ENCODE measurements around the gene GFPT2.
"Not testable (repeated sequence)": the region's sequence is repeated elsewhere in the genome, so short reads cannot be mapped to it uniquely, and the experiment has no call there.

GFPT2 gene

GRCh38 chr5:180303226-180304015 lies 49.7 kb downstream of the GFPT2 start:
- DNase-seq: no peak

GRCh38 chr5:180302256-180302655 lies 50.9 kb downstream of the GFPT2 start:
- DNase-seq: no peak

- no peak for DNase-seq
These were observed 51.9 kb downstream of the GFPT2 start for GRCh38 chr5:180301253-180301652.

GRCh38 chr5:180299526-180299925 lies 53.6 kb downstream of the GFPT2 start:
- no peak for DNase-seq

GRCh38 chr5:180299014-180299413 lies 54.1 kb downstream of the GFPT2 start:
- not testable (repeated sequence) for DNase-seq

- no peak for DNase-seq
These were observed 55.4 kb downstream of the GFPT2 start for GRCh38 chr5:180297587-180298282.

GRCh38 chr5:180296771-180297170 lies 56.4 kb downstream of the GFPT2 start:
- DNase-seq: no peak

- no peak for DNase-seq
These were observed 58.1 kb downstream of the GFPT2 start for GRCh38 chr5:180294913-180295555.

- no peak for DNase-seq
These were observed 58.7 kb downstream of the GFPT2 start for GRCh38 chr5:180294411-180294810.

GRCh38 chr5:180291943-180292831 lies 60.9 kb downstream of the GFPT2 start, which contains the start of gene MAPK9:
MAPK9 (minus strand) TSS chr5:180292083; CDS start chr5:180280561, 11,522 bp downstream.
- peak; percentile 19 for DNase-seq

- no peak for DNase-seq
These were observed 61.7 kb downstream of the GFPT2 start for GRCh38 chr5:180291234-180291940.

GRCh38 chr5:180290568-180291233 lies 62.4 kb downstream of the GFPT2 start:
- DNase-seq: no peak

- no peak for DNase-seq
These were observed 63.2 kb downstream of the GFPT2 start for GRCh38 chr5:180289966-180290365.

GRCh38 chr5:180289433-180289832 lies 63.7 kb downstream of the GFPT2 start:
- DNase-seq: peak; percentile 31

- DNase-seq: no peak
These were observed 65.3 kb downstream of the GFPT2 start for GRCh38 chr5:180287868-180288267.

- no peak for DNase-seq
These were observed 65.7 kb downstream of the GFPT2 start for GRCh38 chr5:180287404-180287803.

- DNase-seq: no peak
These were observed 69.0 kb downstream of the GFPT2 start for GRCh38 chr5:180284149-180284548.

- DNase-seq: no peak
These were observed 70.0 kb downstream of the GFPT2 start for GRCh38 chr5:180283026-180283615.

- DNase-seq: no peak
These were observed 70.9 kb downstream of the GFPT2 start for GRCh38 chr5:180282281-180282680.

GRCh38 chr5:180281706-180282105 lies 71.4 kb downstream of the GFPT2 start:
- peak; percentile 86 for DNase-seq

- DNase-seq: no peak
These were observed 78.4 kb downstream of the GFPT2 start for GRCh38 chr5:180274695-180275094.

Measured in NCI-H2081 treated with DMSO at 0.1 percent for 48 hours (cell line).